ENCODE results near the gene MTLN.
"Not testable (repeated sequence)": the region's sequence is repeated elsewhere in the genome, so short reads cannot be mapped to it uniquely, and the experiment has no call there.

MTLN gene

DNA sequence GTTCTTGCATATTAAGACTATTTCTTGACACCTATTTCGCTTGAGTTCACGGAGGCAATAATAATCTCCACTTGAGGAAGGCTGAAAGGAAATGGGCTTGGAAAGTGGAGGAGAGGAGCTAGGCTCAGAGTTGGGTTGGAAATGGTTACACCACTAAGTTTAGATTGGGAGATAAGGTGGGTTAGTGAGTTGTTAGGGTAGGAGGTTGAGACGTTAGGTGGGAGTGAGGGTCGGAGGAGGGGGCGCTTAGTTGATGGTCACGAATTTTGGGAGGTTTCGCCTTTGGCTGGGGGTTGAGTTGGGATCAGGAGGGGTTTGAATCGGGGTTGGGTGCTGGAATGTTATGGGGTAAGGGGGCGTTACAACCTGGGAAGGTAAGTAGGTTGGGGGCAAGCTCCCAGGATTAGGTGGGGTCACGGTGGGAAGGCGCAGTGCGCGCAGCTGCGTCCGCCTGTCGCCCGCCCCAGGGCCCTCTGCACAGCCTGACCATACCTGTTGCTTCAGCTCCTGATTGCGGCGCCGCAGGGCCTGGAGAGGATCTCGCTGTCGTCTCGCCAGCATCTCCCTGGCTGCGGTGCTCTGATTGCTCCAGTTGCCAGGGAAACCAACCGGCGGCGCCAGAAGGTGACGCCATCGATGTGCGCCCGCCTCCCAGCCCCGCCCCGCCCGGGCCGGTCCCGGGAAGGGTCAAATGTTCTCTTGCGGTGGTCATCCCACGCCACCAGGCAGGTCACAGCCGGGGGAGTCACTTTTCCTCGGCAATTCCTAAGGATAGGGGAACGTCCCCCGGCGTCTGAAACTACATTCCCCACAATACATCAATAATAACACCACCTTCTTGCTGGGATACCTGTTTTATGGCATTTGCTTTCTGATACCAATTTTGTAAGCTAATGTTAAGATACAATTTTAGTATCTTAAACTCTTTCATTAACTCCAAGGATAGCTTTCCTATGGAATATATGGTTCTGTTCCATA, 7.7 kb downstream of the MTLN start, which contains the start of gene NPHP1:
Gene NPHP1, minus strand, starts transcription at position 606 of the 978 bp plus-strand sequence. Its CDS starts 45 bp downstream, at position 561.
- peak within 1 kb of the TSS; percentile 60 for H3K4me3 ChIP-seq (ENCODE audit: low read depth, low read length)
- TF ChIP-seq, protein P1, sequence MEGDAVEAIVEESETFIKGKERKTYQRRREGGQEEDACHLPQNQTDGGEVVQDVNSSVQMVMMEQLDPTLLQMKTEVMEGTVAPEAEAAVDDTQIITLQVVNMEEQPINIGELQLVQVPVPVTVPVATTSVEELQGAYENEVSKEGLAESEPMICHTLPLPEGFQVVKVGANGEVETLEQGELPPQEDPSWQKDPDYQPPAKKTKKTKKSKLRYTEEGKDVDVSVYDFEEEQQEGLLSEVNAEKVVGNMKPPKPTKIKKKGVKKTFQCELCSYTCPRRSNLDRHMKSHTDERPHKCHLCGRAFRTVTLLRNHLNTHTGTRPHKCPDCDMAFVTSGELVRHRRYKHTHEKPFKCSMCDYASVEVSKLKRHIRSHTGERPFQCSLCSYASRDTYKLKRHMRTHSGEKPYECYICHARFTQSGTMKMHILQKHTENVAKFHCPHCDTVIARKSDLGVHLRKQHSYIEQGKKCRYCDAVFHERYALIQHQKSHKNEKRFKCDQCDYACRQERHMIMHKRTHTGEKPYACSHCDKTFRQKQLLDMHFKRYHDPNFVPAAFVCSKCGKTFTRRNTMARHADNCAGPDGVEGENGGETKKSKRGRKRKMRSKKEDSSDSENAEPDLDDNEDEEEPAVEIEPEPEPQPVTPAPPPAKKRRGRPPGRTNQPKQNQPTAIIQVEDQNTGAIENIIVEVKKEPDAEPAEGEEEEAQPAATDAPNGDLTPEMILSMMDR (IDR thresholded peaks at IDR 0.05; ENCODE audit: borderline replicate concordance, insufficient read depth, low read depth, low read length): no peak

DNA sequence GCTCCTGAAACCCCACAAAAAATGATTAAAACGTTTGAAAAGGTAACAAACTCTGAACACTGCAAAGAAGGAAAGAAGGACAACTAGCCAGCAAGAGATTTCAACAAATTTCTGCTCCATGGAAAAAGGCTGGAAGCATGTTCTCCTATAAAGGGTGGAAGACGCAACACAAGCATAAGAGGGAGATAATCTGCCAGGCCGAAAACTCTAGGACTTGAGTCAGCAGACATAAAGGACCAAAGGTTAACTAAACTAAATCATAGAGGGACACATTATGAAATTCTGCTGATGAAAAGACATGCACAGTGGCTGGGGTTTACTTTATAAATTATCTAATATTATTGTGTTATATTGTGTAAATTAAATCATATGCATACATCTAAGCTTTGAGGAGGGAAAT, 14.3 kb downstream of the MTLN start:
- H3K4me3 ChIP-seq (ENCODE audit: low read depth, low read length): no peak overlapping the region
- TF ChIP-seq, protein P1 (IDR thresholded peaks at IDR 0.05; ENCODE audit: borderline replicate concordance, insufficient read depth, low read depth, low read length): no peak

DNA sequence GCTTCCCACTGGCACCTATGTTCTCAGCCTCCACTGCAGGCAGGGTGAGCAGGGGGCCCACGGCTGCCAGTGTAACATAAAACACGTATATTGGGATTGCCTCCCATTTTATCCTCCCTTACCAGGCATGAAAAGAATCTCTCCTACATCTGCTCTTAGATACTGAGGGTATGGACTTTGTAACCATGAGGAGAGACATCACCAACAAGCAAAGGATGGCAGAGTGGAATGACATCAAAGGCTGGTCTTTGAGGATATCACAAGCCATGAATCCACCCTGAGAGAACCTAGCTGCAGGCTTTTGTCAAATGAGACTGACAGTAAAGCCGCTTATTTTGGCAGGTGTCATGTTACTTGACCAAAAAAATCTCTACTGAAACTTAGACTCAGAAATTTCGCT, 14.9 kb downstream of the MTLN start:
- TF ChIP-seq, protein P1 (IDR thresholded peaks at IDR 0.05; ENCODE audit: borderline replicate concordance, insufficient read depth, low read depth, low read length): no peak
- no peak overlapping the region for H3K4me3 ChIP-seq (ENCODE audit: low read depth, low read length)

DNA sequence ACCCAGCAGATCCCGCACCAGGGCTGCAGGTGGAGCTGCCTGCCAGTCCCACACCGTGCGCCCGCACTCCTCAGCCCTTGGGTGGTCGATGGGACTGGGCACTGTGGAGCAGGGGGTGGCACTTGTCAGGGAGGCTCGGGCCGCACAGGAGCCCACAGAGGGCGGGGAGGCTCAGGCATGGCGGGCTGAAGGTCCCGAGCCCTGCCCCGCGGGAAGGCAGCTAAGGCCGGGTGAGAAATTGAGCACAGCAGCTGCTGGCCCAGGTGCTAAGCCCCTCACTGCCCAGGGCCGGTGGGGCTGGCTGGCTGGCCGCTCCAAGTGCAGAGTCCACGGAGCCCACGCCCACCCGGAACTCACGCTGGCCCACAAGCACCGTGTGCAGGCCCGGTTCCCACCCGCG, 22.2 kb downstream of the MTLN start:
- H3K4me3 ChIP-seq (ENCODE audit: low read depth, low read length): not testable (repeated sequence)

DNA sequence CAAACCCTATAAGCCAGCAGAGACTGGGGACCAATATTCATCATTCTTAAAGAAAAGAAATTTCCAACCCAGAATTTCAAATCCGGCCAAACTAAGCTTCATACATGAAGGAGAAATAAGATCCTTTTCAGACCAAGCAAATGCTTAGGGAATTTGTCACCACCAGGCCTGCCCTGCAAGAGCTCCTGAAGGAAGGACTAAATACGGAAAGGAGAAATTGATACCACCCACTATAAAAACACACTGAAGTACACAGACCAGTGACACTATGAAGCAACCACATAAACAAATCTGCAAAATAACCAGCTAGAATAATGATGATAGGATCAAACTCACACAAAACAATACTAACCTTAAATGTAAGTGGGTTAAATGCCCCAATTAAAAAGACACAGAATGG, 29.9 kb downstream of the MTLN start:
- H3K4me3 ChIP-seq (ENCODE audit: low read depth, low read length): no peak overlapping the region
- TF ChIP-seq, protein P1 (IDR thresholded peaks at IDR 0.05; ENCODE audit: borderline replicate concordance, insufficient read depth, low read depth, low read length): no peak

DNA sequence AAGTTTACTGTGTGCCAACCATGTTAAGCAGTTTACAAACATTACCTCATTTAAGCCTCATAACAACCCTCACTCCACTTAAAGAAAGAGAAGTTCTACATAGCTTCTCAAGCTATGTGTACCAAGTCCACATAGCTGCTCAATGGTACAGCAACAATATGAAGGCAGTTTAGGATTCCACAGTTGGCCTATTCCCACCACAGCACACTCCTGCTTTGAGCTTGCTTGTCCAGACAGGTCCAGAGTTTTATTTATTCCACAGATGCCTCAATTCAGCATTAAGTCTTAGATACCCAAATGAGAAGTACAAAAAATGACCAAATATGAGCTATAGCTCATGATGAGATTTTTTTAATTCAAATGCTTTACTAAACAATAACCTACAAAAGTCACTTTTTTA, 32.3 kb downstream of the MTLN start:
- TF ChIP-seq, protein P1 (IDR thresholded peaks at IDR 0.05; ENCODE audit: borderline replicate concordance, insufficient read depth, low read depth, low read length): no peak
- H3K4me3 ChIP-seq (ENCODE audit: low read depth, low read length): no peak overlapping the region

DNA sequence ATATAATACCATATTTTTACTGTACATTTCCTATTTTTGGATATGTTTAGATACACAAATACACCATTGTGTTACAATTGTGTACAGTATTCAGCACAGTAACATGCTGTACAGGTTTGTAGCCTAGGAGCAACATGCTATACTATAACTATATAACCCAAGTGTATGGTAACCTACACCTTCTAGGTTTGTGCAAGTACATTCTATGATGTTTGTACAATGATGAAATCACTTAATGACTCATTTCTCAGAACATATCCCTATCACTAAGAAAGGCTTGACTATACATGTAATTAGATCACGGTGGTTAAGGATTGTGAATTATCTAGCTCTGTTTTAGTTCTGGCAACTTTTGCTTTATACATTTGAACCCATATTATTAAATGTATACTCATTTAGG, 38.8 kb downstream of the MTLN start:
- TF ChIP-seq, protein P1 (IDR thresholded peaks at IDR 0.05; ENCODE audit: borderline replicate concordance, insufficient read depth, low read depth, low read length): no peak

More for the DNA sequence above, 38.8 kb downstream of the MTLN start:
- no peak overlapping the region for H3K4me3 ChIP-seq (ENCODE audit: low read depth, low read length)

Data from GM12875 (cell line).